HepG2 (cell line): Measurements from ENCODE around the gene TSEN54. TPM values are rescaled to one million over a fixed set of nuclear protein-coding genes. Genes with fewer than 3 reads are reported as not detected.

Experiments used
- ADNP ChIP-seq: sonication (generic); formaldehyde crosslinking; IDR thresholded peaks from 2 replicates; pipeline ENCODE4 v1.4.0; 2020; ENCODE audit warnings: missing genetic modification reagents
- CHD2 ChIP-seq: IDR thresholded peaks from 2 replicates; pipeline ENCODE4 v1.6.1; 2011; ENCODE audit warnings: low read depth, low read length, improper control_type of control experiment
- DR1 ChIP-seq: sonication (generic); formaldehyde crosslinking; IDR thresholded peaks from 2 replicates; pipeline ENCODE4 v1.8.0; 2021; ENCODE audit warnings: mild to moderate bottlenecking, missing genetic modification reagents, inconsistent platforms
- EHMT2 ChIP-seq: fragments of 200-600 bp; sonication (generic); IDR thresholded peaks from 2 replicates; pipeline ENCODE4 v1.7.0; 2017; ENCODE audit warnings: antibody characterized with exemption, low read depth, low read length, borderline replicate concordance
- JUN ChIP-seq: sonication (generic); formaldehyde crosslinking; IDR thresholded peaks from 2 replicates; pipeline ENCODE4 v1.4.0; 2020; ENCODE audit warnings: mild to moderate bottlenecking, missing genetic modification reagents
- REXO4 ChIP-seq: sonication (generic); formaldehyde crosslinking; IDR thresholded peaks from 2 replicates; pipeline ENCODE4 v1.8.0; 2022; ENCODE audit warnings: missing genetic modification reagents, mild to moderate bottlenecking, borderline replicate concordance
- SMARCE1 ChIP-seq: fragments of 450-650 bp; IDR thresholded peaks from 2 replicates; pipeline ENCODE4 v1.6.1; 2017; ENCODE audit warnings: borderline replicate concordance
- ZNF264 ChIP-seq: sonication (generic); formaldehyde crosslinking; IDR thresholded peaks from 2 replicates; pipeline ENCODE4 v1.4.0; 2020; ENCODE audit warnings: missing genetic modification reagents
- ZNF3 ChIP-seq: IDR thresholded peaks from 2 replicates; pipeline ENCODE4 v1.7.0; 2017; ENCODE audit warnings: inconsistent platforms
- ZNF816 ChIP-seq: sonication (generic); formaldehyde crosslinking; IDR thresholded peaks from 2 replicates; pipeline ENCODE4 v1.8.0; 2022; ENCODE audit warnings: missing genetic modification reagents, mild to moderate bottlenecking, borderline replicate concordance
- ZNF878 ChIP-seq: sonication (generic); formaldehyde crosslinking; IDR thresholded peaks from 2 replicates; pipeline ENCODE4 v1.8.1; 2023; ENCODE audit warnings: mild to moderate bottlenecking, missing genetic modification reagents, moderate library complexity
- polyA plus RNA-seq, 8 experiments: library from polyadenylated mRNA; depleted of rRNA in 3 of 8; stranded (reverse) in 7 of 8; unstranded in 1 of 8; fragments of >200 nt; fragmentation: Illumina TruSeq in 4 of 8; extraction: Trizol in 4 of 8; gene quantifications; 2 replicates each; pipeline versions ENCODE4 v1.2.1 to v1.2.3, GENCODE V29; 2011 to 2016; ENCODE audit warnings: low read depth in 4 of 8, missing spikeins in 1 of 8, mixed read lengths in 1 of 8; ENCODE audit not compliant: insufficient read depth in 1 of 8
- total RNA-seq, 5 experiments: library from RNA; depleted of rRNA; stranded (reverse); fragments of >200 nt; fragmentation: Illumina TruSeq; extraction: Trizol; gene quantifications; 2 replicates each; pipeline ENCODE4 v1.2.3, GENCODE V29; 2016; ENCODE audit warnings: low read depth in 1 of 5
- TF ChIP-seq, protein P1 (sequence below): sonication (generic); formaldehyde crosslinking; IDR thresholded peaks from 2 replicates; pipeline ENCODE4 v1.8.1; 2023; ENCODE audit warnings: mild to moderate bottlenecking, inconsistent platforms, moderate library complexity, missing genetic modification reagents, borderline replicate concordance
- TF ChIP-seq, protein P2 (sequence below): sonication (generic); formaldehyde crosslinking; IDR thresholded peaks from 2 replicates; pipeline ENCODE4 v1.4.0; 2020; ENCODE audit warnings: missing genetic modification reagents
- TF ChIP-seq, protein P3 (sequence below): sonication (generic); formaldehyde crosslinking; IDR thresholded peaks from 2 replicates; pipeline ENCODE4 v1.5.0; 2020; ENCODE audit warnings: missing genetic modification reagents, mild to moderate bottlenecking, borderline replicate concordance
- TF ChIP-seq, protein P4 (sequence below): sonication (generic); formaldehyde crosslinking; IDR thresholded peaks from 2 replicates; pipeline ENCODE4 v1.8.1; 2022; ENCODE audit warnings: low read depth, mild to moderate bottlenecking, missing genetic modification reagents
- TF ChIP-seq, protein P5 (sequence below): sonication (generic); formaldehyde crosslinking; IDR thresholded peaks from 2 replicates; pipeline ENCODE4 v1.4.0; 2020; ENCODE audit warnings: missing genetic modification reagents, borderline replicate concordance
- TF ChIP-seq, protein P6 (sequence below): sonication (generic); formaldehyde crosslinking; IDR thresholded peaks from 2 replicates; pipeline ENCODE4 v1.4.0; 2020; ENCODE audit warnings: missing genetic modification reagents

Gene TSEN54
- total and polyA plus RNA-seq, 2 of the 13 experiments (the other 11 are each of a cell fraction or from before 2014, with no cell fraction given) = 62.9 to 63.3 TPM

DNA sequence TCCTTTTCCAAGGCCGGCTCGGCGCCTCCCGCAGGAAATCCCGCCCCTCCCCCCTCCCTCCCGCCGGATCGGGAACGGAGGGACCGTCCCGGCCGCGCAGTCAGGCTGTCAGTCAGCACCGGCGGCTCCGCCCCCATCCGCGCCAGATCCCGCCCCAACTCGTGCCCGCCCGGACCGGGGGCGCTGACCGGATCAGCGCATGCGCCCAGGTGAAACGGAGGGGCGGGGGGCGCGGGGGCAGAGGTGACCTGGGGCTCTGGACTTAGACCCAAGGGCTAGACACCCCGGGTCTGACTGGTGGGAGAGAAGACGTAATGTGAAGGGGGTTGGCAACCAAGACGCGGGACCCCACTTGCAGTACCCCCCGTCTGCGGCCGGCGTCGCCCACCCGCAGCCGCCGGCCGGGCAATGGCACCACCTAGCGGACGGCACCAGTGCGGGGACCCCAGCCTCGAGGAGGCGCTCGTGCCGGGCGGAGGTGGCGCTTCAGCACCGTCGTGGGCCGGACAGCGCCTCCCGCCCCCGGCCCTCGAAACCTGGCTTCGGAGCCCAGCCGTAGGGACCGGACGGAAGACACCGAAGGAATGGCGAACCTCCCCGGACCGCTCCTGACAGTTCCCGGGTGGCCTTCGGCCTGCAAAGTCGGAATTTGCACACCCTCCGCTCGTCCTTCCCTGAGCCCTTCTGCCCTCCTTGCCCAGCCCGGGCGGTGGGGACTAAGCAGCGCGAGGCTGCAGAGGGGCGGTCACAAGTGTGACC, 653 bp upstream of the TSEN54 start, which contains the start of gene CASKIN2 (continued):
- TF ChIP-seq EHMT2 (peak; percentile 98), ADNP (peak; percentile 83; the same call in 1 of the 2 replicates), REXO4 (peak; percentile 77), ZNF878 (CRISPR knock-in tag) (no peak), ZNF264 (CRISPR knock-in tag) (no peak), CHD2 (peak; percentile 63; the same call in 1 of the 2 replicates), ZNF816 (CRISPR knock-in tag) (peak; percentile 86; the same call in 1 of the 2 replicates), DR1 (no peak; the same call in none of the 2 replicates), ZNF3 (CRISPR knock-in tag) (peak; percentile 86; the same call in 1 of the 2 replicates), JUN (peak; percentile 84; the same call in 1 of the 2 replicates), SMARCE1 (no peak)
- TF ChIP-seq, protein P1, sequence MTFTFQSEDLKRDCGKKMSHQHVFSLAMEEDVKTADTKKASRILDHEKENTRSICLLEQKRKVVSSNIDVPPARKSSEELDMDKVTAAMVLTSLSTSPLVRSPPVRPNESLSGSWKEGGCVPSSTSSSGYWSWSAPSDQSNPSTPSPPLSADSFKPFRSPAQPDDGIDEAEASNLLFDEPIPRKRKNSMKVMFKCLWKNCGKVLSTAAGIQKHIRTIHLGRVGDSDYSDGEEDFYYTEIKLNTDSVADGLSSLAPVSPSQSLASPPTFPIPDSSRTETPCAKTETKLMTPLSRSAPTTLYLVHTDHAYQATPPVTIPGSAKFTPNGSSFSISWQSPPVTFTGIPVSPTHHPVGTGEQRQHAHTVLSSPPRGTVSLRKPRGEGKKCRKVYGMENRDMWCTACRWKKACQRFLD (CRISPR knock-in tag) = peak; percentile 97
- TF ChIP-seq, protein P2, sequence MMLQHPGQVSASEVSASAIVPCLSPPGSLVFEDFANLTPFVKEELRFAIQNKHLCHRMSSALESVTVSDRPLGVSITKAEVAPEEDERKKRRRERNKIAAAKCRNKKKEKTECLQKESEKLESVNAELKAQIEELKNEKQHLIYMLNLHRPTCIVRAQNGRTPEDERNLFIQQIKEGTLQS = peak; percentile 85
- TF ChIP-seq, protein P3, sequence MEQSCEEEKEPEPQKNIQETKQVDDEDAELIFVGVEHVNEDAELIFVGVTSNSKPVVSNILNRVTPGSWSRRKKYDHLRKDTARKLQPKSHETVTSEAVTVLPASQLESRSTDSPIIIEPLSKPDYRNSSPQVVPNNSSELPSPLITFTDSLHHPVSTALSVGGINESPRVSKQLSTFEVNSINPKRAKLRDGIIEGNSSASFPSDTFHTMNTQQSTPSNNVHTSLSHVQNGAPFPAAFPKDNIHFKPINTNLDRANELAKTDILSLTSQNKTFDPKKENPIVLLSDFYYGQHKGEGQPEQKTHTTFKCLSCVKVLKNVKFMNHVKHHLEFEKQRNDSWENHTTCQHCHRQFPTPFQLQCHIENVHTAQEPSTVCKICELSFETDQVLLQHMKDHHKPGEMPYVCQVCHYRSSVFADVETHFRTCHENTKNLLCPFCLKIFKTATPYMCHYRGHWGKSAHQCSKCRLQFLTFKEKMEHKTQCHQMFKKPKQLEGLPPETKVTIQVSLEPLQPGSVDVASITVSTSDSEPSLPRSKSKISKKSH (CRISPR knock-in tag) = peak; percentile 72; the same call in 1 of the 2 replicates
- TF ChIP-seq, protein P4, sequence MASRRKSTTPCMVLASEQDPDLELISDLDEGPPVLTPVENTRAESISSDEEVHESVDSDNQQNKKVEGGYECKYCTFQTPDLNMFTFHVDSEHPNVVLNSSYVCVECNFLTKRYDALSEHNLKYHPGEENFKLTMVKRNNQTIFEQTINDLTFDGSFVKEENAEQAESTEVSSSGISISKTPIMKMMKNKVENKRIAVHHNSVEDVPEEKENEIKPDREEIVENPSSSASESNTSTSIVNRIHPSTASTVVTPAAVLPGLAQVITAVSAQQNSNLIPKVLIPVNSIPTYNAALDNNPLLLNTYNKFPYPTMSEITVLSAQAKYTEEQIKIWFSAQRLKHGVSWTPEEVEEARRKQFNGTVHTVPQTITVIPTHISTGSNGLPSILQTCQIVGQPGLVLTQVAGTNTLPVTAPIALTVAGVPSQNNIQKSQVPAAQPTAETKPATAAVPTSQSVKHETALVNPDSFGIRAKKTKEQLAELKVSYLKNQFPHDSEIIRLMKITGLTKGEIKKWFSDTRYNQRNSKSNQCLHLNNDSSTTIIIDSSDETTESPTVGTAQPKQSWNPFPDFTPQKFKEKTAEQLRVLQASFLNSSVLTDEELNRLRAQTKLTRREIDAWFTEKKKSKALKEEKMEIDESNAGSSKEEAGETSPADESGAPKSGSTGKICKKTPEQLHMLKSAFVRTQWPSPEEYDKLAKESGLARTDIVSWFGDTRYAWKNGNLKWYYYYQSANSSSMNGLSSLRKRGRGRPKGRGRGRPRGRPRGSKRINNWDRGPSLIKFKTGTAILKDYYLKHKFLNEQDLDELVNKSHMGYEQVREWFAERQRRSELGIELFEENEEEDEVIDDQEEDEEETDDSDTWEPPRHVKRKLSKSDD (CRISPR knock-in tag) = no peak
- TF ChIP-seq, protein P5, sequence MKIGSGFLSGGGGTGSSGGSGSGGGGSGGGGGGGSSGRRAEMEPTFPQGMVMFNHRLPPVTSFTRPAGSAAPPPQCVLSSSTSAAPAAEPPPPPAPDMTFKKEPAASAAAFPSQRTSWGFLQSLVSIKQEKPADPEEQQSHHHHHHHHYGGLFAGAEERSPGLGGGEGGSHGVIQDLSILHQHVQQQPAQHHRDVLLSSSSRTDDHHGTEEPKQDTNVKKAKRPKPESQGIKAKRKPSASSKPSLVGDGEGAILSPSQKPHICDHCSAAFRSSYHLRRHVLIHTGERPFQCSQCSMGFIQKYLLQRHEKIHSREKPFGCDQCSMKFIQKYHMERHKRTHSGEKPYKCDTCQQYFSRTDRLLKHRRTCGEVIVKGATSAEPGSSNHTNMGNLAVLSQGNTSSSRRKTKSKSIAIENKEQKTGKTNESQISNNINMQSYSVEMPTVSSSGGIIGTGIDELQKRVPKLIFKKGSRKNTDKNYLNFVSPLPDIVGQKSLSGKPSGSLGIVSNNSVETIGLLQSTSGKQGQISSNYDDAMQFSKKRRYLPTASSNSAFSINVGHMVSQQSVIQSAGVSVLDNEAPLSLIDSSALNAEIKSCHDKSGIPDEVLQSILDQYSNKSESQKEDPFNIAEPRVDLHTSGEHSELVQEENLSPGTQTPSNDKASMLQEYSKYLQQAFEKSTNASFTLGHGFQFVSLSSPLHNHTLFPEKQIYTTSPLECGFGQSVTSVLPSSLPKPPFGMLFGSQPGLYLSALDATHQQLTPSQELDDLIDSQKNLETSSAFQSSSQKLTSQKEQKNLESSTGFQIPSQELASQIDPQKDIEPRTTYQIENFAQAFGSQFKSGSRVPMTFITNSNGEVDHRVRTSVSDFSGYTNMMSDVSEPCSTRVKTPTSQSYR (CRISPR knock-in tag) = peak; percentile 83
- TF ChIP-seq, protein P6, sequence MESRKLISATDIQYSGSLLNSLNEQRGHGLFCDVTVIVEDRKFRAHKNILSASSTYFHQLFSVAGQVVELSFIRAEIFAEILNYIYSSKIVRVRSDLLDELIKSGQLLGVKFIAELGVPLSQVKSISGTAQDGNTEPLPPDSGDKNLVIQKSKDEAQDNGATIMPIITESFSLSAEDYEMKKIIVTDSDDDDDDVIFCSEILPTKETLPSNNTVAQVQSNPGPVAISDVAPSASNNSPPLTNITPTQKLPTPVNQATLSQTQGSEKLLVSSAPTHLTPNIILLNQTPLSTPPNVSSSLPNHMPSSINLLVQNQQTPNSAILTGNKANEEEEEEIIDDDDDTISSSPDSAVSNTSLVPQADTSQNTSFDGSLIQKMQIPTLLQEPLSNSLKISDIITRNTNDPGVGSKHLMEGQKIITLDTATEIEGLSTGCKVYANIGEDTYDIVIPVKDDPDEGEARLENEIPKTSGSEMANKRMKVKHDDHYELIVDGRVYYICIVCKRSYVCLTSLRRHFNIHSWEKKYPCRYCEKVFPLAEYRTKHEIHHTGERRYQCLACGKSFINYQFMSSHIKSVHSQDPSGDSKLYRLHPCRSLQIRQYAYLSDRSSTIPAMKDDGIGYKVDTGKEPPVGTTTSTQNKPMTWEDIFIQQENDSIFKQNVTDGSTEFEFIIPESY (CRISPR knock-in tag) = peak; percentile 80
